GM23338 (cell line): ENCODE measurements around the gene LEFTY1. TPM values are rescaled to one million over a fixed set of nuclear protein-coding genes. Genes with fewer than 3 reads are reported as not detected.

Experiments
- ATAC-seq: fragments of 200-7000 bp; cut with Tn5 transposase; 3 replicates; pipeline ENCODE4 v1.9.1; 2020
- DNase-seq: peaks from one replicate; pipeline ENCODE4 v3.0.0-alpha.2; 2015; ENCODE audit warnings: low spot score
- H2AFZ ChIP-seq: fragments of 200-600 bp; sonication (generic); 2 replicates; pipeline ENCODE4 v1.8.0; 2016; ENCODE audit warnings: antibody characterized with exemption, mild to moderate bottlenecking, moderate library complexity
- H3F3A ChIP-seq: fragments of 200-600 bp; sonication (generic); replicated peaks from 2 replicates; pipeline ENCODE4 v1.8.0; 2017; ENCODE audit warnings: antibody characterized with exemption, mixed run types, low read depth
- H3K27ac ChIP-seq: fragments of 200-600 bp; sonication (generic); 2 replicates; pipeline ENCODE4 v1.6.1; 2016; ENCODE audit warnings: low read depth
- H3K27me3 ChIP-seq: fragments of 200-600 bp; sonication (generic); 2 replicates; pipeline ENCODE4 v1.8.0; 2016; ENCODE audit warnings: mild to moderate bottlenecking, mixed run types, moderate library complexity; ENCODE audit not compliant: insufficient read depth
- H3K36me3 ChIP-seq: fragments of 200-600 bp; sonication (generic); 2 replicates; pipeline ENCODE4 v1.8.0; 2016; ENCODE audit warnings: mild to moderate bottlenecking; ENCODE audit not compliant: insufficient read depth
- H3K4me1 ChIP-seq: fragments of 200-600 bp; sonication (generic); 2 replicates; pipeline ENCODE4 v1.8.0; 2016; ENCODE audit warnings: mild to moderate bottlenecking, moderate library complexity; ENCODE audit not compliant: insufficient read depth
- H3K4me2 ChIP-seq: fragments of 200-600 bp; sonication (generic); 2 replicates; pipeline ENCODE4 v1.7.1; 2017; ENCODE audit warnings: mixed run types
- H3K4me3 ChIP-seq: fragments of 200-600 bp; sonication (generic); 2 replicates; pipeline ENCODE4 v1.6.1; 2016; ENCODE audit warnings: mixed run types
- H3K79me2 ChIP-seq: fragments of 200-600 bp; sonication (generic); replicated peaks from 2 replicates; pipeline ENCODE4 v1.8.0; 2017; ENCODE audit warnings: mild to moderate bottlenecking; ENCODE audit not compliant: insufficient read depth
- H3K9me2 ChIP-seq: fragments of 200-600 bp; sonication (generic); 2 replicates; pipeline ENCODE4 v1.8.0; 2017; ENCODE audit not compliant: insufficient read depth
- H4K20me1 ChIP-seq: fragments of 200-600 bp; sonication (generic); replicated peaks from 2 replicates; pipeline ENCODE4 v1.8.0; 2017; ENCODE audit warnings: mild to moderate bottlenecking; ENCODE audit not compliant: insufficient read depth
- H3K27ac Mint-ChIP-seq: 2 replicates; pipeline ENCODE4 v1.8.0; 2020; ENCODE audit warnings: inconsistent platforms, mild to moderate bottlenecking, moderate library complexity, mixed read lengths
- H3K27me3 Mint-ChIP-seq: 3 replicates; pipeline ENCODE4 v1.8.0; 2022; ENCODE audit warnings: low read depth, mild to moderate bottlenecking, moderate library complexity, mixed read lengths, inconsistent platforms; ENCODE audit not compliant: insufficient read depth, poor library complexity
- H3K36me3 Mint-ChIP-seq: 3 replicates; pipeline ENCODE4 v1.8.0; 2021; ENCODE audit warnings: low read depth, mild to moderate bottlenecking, inconsistent platforms, moderate library complexity, mixed read lengths
- H3K4me1 Mint-ChIP-seq: 3 replicates; pipeline ENCODE4 v1.8.0; 2020; ENCODE audit warnings: mild to moderate bottlenecking, inconsistent platforms, mixed read lengths
- H3K4me3 Mint-ChIP-seq: 3 replicates; pipeline ENCODE4 v1.8.0; 2021; ENCODE audit warnings: moderate library complexity, mild to moderate bottlenecking, inconsistent platforms, mixed read lengths
- H3K9me3 Mint-ChIP-seq: 3 replicates; pipeline ENCODE4 v1.8.0; 2020; ENCODE audit warnings: moderate library complexity, mild to moderate bottlenecking, inconsistent platforms, mixed read lengths
- CREB1 ChIP-seq: fragments of 250-450 bp; sonication (Bioruptor Pico); IDR thresholded peaks from 2 replicates; pipeline ENCODE4 v1.5.0; 2020; ENCODE audit warnings: low read depth, mild to moderate bottlenecking, moderate library complexity
- JUNB ChIP-seq: IDR thresholded peaks from one replicate; pipeline ENCODE4 v1.6.1; 2016; ENCODE audit warnings: antibody characterized with exemption; ENCODE audit not compliant: unreplicated experiment
- POLR2AphosphoS5 ChIP-seq: IDR thresholded peaks from 2 replicates; pipeline ENCODE4 v1.6.1; 2016; ENCODE audit warnings: antibody characterized with exemption, low read depth
- STAT1 ChIP-seq: IDR thresholded peaks from one replicate; pipeline ENCODE4 v1.6.1; 2016; ENCODE audit warnings: antibody characterized with exemption; ENCODE audit not compliant: unreplicated experiment
- ZNF331 ChIP-seq: fragments of 250-450 bp; sonication (Bioruptor Pico); IDR thresholded peaks from 2 replicates; pipeline ENCODE4 v1.5.0; 2020; ENCODE audit warnings: low read depth, mild to moderate bottlenecking, moderate library complexity
- polyA plus RNA-seq: library from polyadenylated mRNA; unstranded; fragments of >200 nt; fragmentation: Nextera tagmentation; extraction: Ambion mirVana; gene quantifications from 2 replicates; pipeline ENCODE4 v1.2.1, GENCODE V29; 2016
- total RNA-seq: library from RNA; depleted of rRNA; stranded (reverse); fragments of >200 nt; shearing (Covaris generic); gene quantifications from 2 replicates; pipeline ENCODE4 v1.2.3, GENCODE V29; 2014
- TF ChIP-seq, protein P1 (sequence below): IDR thresholded peaks from one replicate; pipeline ENCODE4 v1.6.1; 2018; ENCODE audit warnings: antibody characterized with exemption; ENCODE audit not compliant: unreplicated experiment
- TF ChIP-seq, protein P2 (sequence below), 2 experiments: fragments of 200-600 bp in 1 of 2; sonication (generic) in 1 of 2; conservative IDR thresholded peaks; 2 replicates each; pipeline versions ENCODE4 v1.5.1 to v1.6.1; 2016 to 2017; ENCODE audit warnings: antibody characterized with exemption in 2 of 2, low read depth in 2 of 2, mild to moderate bottlenecking in 2 of 2, moderate library complexity in 1 of 2
- TF ChIP-seq, protein P3 (sequence below): IDR thresholded peaks from 2 replicates; pipeline ENCODE4 v1.6.1; 2016; ENCODE audit warnings: antibody characterized with exemption

LEFTY1 gene
- total and polyA plus RNA-seq, 2 experiments from 2014 or later: 27.5 to 65.4 TPM

DNA sequence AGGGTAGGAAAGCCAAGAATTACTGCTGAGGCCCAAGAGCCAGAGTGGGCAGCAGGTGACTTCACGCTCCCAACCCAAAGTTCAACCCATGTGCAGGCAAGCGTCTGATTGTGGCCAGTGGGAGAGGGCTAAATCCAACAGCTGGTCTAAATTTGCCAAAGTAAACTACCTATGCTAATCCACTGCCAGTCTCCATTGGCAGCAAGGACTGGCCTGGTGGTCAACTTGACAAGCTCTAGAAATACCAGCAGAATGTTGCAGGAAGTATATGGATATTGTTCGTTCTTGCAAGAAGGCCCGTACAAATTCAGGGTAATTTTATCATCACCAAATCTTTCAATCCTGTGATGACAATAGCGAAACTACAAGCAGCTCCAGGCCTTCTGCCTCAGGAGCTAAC lies 8.3 kb downstream of the LEFTY1 start (continued):
- TF ChIP-seq, protein P1, sequence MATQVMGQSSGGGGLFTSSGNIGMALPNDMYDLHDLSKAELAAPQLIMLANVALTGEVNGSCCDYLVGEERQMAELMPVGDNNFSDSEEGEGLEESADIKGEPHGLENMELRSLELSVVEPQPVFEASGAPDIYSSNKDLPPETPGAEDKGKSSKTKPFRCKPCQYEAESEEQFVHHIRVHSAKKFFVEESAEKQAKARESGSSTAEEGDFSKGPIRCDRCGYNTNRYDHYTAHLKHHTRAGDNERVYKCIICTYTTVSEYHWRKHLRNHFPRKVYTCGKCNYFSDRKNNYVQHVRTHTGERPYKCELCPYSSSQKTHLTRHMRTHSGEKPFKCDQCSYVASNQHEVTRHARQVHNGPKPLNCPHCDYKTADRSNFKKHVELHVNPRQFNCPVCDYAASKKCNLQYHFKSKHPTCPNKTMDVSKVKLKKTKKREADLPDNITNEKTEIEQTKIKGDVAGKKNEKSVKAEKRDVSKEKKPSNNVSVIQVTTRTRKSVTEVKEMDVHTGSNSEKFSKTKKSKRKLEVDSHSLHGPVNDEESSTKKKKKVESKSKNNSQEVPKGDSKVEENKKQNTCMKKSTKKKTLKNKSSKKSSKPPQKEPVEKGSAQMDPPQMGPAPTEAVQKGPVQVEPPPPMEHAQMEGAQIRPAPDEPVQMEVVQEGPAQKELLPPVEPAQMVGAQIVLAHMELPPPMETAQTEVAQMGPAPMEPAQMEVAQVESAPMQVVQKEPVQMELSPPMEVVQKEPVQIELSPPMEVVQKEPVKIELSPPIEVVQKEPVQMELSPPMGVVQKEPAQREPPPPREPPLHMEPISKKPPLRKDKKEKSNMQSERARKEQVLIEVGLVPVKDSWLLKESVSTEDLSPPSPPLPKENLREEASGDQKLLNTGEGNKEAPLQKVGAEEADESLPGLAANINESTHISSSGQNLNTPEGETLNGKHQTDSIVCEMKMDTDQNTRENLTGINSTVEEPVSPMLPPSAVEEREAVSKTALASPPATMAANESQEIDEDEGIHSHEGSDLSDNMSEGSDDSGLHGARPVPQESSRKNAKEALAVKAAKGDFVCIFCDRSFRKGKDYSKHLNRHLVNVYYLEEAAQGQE: no peak
- TF ChIP-seq, protein P2, sequence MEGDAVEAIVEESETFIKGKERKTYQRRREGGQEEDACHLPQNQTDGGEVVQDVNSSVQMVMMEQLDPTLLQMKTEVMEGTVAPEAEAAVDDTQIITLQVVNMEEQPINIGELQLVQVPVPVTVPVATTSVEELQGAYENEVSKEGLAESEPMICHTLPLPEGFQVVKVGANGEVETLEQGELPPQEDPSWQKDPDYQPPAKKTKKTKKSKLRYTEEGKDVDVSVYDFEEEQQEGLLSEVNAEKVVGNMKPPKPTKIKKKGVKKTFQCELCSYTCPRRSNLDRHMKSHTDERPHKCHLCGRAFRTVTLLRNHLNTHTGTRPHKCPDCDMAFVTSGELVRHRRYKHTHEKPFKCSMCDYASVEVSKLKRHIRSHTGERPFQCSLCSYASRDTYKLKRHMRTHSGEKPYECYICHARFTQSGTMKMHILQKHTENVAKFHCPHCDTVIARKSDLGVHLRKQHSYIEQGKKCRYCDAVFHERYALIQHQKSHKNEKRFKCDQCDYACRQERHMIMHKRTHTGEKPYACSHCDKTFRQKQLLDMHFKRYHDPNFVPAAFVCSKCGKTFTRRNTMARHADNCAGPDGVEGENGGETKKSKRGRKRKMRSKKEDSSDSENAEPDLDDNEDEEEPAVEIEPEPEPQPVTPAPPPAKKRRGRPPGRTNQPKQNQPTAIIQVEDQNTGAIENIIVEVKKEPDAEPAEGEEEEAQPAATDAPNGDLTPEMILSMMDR (conservative IDR thresholded peaks at IDR 0.05; ENCODE audit: low read depth in 2 of 2): no peak
- TF ChIP-seq, protein P3, sequence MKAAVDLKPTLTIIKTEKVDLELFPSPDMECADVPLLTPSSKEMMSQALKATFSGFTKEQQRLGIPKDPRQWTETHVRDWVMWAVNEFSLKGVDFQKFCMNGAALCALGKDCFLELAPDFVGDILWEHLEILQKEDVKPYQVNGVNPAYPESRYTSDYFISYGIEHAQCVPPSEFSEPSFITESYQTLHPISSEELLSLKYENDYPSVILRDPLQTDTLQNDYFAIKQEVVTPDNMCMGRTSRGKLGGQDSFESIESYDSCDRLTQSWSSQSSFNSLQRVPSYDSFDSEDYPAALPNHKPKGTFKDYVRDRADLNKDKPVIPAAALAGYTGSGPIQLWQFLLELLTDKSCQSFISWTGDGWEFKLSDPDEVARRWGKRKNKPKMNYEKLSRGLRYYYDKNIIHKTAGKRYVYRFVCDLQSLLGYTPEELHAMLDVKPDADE: no peak
- TF ChIP-seq STAT1: no peak
- TF ChIP-seq JUNB: no peak
- no peak for TF ChIP-seq ZNF331 (CRISPR knock-in tag)
- no peak for TF ChIP-seq CREB1 (CRISPR knock-in tag)
- TF ChIP-seq POLR2AphosphoS5: no peak

DNA sequence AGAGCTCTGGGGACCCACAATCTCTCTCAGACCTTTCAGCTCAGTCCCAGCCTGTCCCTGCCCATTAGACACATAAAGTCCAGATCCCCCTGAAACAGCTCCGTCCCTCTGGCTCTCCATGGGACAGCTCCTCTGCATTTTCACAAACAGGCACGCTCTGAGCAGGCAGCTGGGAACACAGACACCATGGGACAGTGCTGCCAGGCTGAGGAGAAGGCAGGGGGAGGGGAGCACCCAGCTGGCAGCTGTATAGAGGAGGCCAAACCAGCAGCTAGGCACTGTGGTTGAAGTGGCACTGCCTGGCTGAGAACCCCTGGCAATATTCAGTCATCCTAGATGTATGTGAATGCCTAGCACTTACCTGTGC lies 8.7 kb downstream of the LEFTY1 start:
- H4K20me1 ChIP-seq: peaks cover 11% of the 10 kb centered on the region
- peaks cover 31% of the 10 kb centered on the region for H3K4me1 ChIP-seq
- Mint-ChIP-seq H3K27ac (no peak overlapping the region), H3K36me3 (peaks cover 30% of the 10 kb centered on the region), H3K27me3 (peaks cover 27% of the 10 kb centered on the region), H3K4me1 (peaks cover 47% of the 10 kb centered on the region), H3K4me3 (peak overlapping the region; percentile 84; the same call in 2 of the 3 replicates), H3K9me3 (no peaks in the 10 kb centered on the region)
- H3K27me3 ChIP-seq: no peaks in the 10 kb centered on the region
- DNase-seq (no peak), ATAC-seq (no peak)
- no peak overlapping the region for H3K27ac ChIP-seq
- 0 out of 2 replicates have a peak, but pooled peaks cover 8% of the 10 kb centered on the region for H3F3A ChIP-seq
- peak overlapping the region; percentile 96 for H3K4me2 ChIP-seq
- peaks cover 14% of the 10 kb centered on the region; the same call in 1 of the 2 replicates for H3K36me3 ChIP-seq
- H3K79me2 ChIP-seq: peaks cover 63% of the 10 kb centered on the region
- H3K9me2 ChIP-seq: no peaks in the 10 kb centered on the region
- H2AFZ ChIP-seq: no peak overlapping the region
- H3K4me3 ChIP-seq: peak overlapping the region; percentile 94
- TF ChIP-seq POLR2AphosphoS5: no peak
- TF ChIP-seq, protein P2 (conservative IDR thresholded peaks at IDR 0.05; ENCODE audit: low read depth in 2 of 2): no peak
- no peak for TF ChIP-seq JUNB
- TF ChIP-seq CREB1 (CRISPR knock-in tag): no peak
- TF ChIP-seq, protein P3: no peak
